Sciatic nerve (tissue), 2 donors: ENCODE results near the gene TCFL5. TPM values are rescaled to one million over a fixed set of nuclear protein-coding genes. Genes with fewer than 3 reads are reported as not detected.
"Not testable (repeated sequence)": the region's sequence is repeated elsewhere in the genome, so short reads cannot be mapped to it uniquely, and the experiment has no call there.

Experiments
- ATAC-seq: fragments of 200-7000 bp; cut with Tn5 transposase; one replicate; pipeline ENCODE4 v1.9.1; 2020; ENCODE audit warnings: mild to moderate bottlenecking, moderate library complexity
- DNase-seq: peaks from one replicate; pipeline ENCODE4 v3.0.0-alpha.2; 2020; ENCODE audit warnings: low spot score
- intact Hi-C: fragments of 100-400 bp; cut with DNase I; formaldehyde crosslinking; loops from one replicate; pipeline ENCODE4 v1.14.2; 2022
- total RNA-seq: library from RNA; stranded (reverse); fragmentation: NEBNext Ultra II Directional; extraction: Animal tissue kit (Norgen Biotek cat#: 25700); gene quantifications from one replicate; pipeline ENCODE4 v1.2.1, GENCODE V29; 2021
- donor health status: DM: no; HTN: no; CAD: no.
- donor health status: DM: no; HTN: no; CAD: no.

Gene TCFL5
- total RNA-seq, 1 donor from 2014 or later, result 14.6 TPM

- ATAC-seq, result no peak
- intact Hi-C loops, result no loop called here
- DNase-seq, result no peak
Measured at GRCh38 chr20:62884556-62884955, 22.9 kb upstream of the TCFL5 start.

- intact Hi-C loops, result no loop called here
- DNase-seq (no peak), ATAC-seq (no peak)
Measured at GRCh38 chr20:62882426-62882825, 20.8 kb upstream of the TCFL5 start.

- DNase-seq (no peak), ATAC-seq (no peak)
- intact Hi-C loops, result no loop called here
Measured at GRCh38 chr20:62881662-62882395, 20.2 kb upstream of the TCFL5 start.

- no peak for ATAC-seq
- intact Hi-C loops, result no loop called here
- DNase-seq, result no peak
Measured at GRCh38 chr20:62880935-62881661, 19.5 kb upstream of the TCFL5 start.

GRCh38 chr20:62880147-62880934, 18.7 kb upstream of the TCFL5 start:
- ATAC-seq, result no peak

GRCh38 chr20:62879275-62880146, 17.9 kb upstream of the TCFL5 start:
- ATAC-seq (no peak), DNase-seq (no peak)
- intact Hi-C loops, result no loop called here

More at GRCh38 chr20:62880147-62880934, 18.7 kb upstream of the TCFL5 start:
- no peak for DNase-seq
- intact Hi-C loops, result no loop called here

- ATAC-seq (no peak), DNase-seq (no peak)
- intact Hi-C loops, result no loop called here
Measured at GRCh38 chr20:62878244-62879038, 16.8 kb upstream of the TCFL5 start.

- intact Hi-C loops, result no loop called here
- DNase-seq, result peak; percentile 84
- peak; percentile 89 for ATAC-seq
Measured at GRCh38 chr20:62876902-62877816, 15.5 kb upstream of the TCFL5 start.

- DNase-seq, result no peak
- peak; percentile 8 for ATAC-seq
- intact Hi-C loops, result no loop called here
Measured at GRCh38 chr20:62876501-62876901, 14.9 kb upstream of the TCFL5 start.

- DNase-seq, result peak; percentile 79
- intact Hi-C loops, result no loop called here
- ATAC-seq, result peak; percentile 88
Measured at GRCh38 chr20:62875419-62876361, 14.1 kb upstream of the TCFL5 start.

GRCh38 chr20:62874964-62875344, 13.3 kb upstream of the TCFL5 start:
- intact Hi-C loops, result no loop called here
- ATAC-seq (no peak), DNase-seq (no peak)

- DNase-seq, result peak; percentile 81
- ATAC-seq, intact Hi-C loops: not testable (repeated sequence)
Measured at GRCh38 chr20:62873681-62874031, 12.0 kb upstream of the TCFL5 start.

GRCh38 chr20:62873280-62873679, 11.7 kb upstream of the TCFL5 start:
- intact Hi-C loops, result no loop called here
- DNase-seq (no peak), ATAC-seq (no peak)

GRCh38 chr20:62872862-62873261, 11.2 kb upstream of the TCFL5 start:
- DNase-seq (no peak), ATAC-seq (no peak)
- intact Hi-C loops, result no loop called here

GRCh38 chr20:62872184-62872847, 10.7 kb upstream of the TCFL5 start:
- ATAC-seq (no peak), DNase-seq (no peak)
- intact Hi-C loops, result no loop called here

- intact Hi-C loops, result no loop called here
- DNase-seq (no peak), ATAC-seq (no peak)
Measured at GRCh38 chr20:62864207-62864606, 2.6 kb upstream of the TCFL5 start.
